Measurements from ENCODE around the gene LLGL1.

The LLGL1 gene

GRCh38 chr17:18280249-18280648, 54.8 kb downstream of the LLGL1 start:
- no peak for TF ChIP-seq CSDC2 (CRISPR knock-in tag; IDR thresholded peaks at IDR 0.05)
- TF ChIP-seq ZNF565 (CRISPR knock-in tag; conservative IDR thresholded peaks at IDR 0.05; ENCODE audit: low read depth), result no peak
- no peak for ATAC-seq

GRCh38 chr17:18280766-18281371, 55.4 kb downstream of the LLGL1 start:
- ATAC-seq, result no peak

GRCh38 chr17:18281788-18282187, 56.4 kb downstream of the LLGL1 start:
- ATAC-seq, result no peak
- TF ChIP-seq ESRRG (CRISPR knock-in tag; IDR thresholded peaks at IDR 0.05) (no peak), ZC3H10 (CRISPR knock-in tag; IDR thresholded peaks at IDR 0.05) (no peak), BACH2 (CRISPR knock-in tag; IDR thresholded peaks at IDR 0.05; ENCODE audit: borderline replicate concordance) (no peak), CSRNP3 (CRISPR knock-in tag; IDR thresholded peaks at IDR 0.05) (no peak), SNAI2 (CRISPR knock-in tag; IDR thresholded peaks at IDR 0.05) (no peak), ISL1 (CRISPR knock-in tag; IDR thresholded peaks at IDR 0.05) (no peak), ZFP30 (CRISPR knock-in tag; IDR thresholded peaks at IDR 0.05) (no peak), CREB5 (CRISPR knock-in tag; IDR thresholded peaks at IDR 0.05; ENCODE audit: low read depth) (no peak), GLIS3 (CRISPR knock-in tag; IDR thresholded peaks at IDR 0.05) (no peak), PPARA (CRISPR knock-in tag; IDR thresholded peaks at IDR 0.05; ENCODE audit: borderline replicate concordance) (no peak)

More at GRCh38 chr17:18280766-18281371, 55.4 kb downstream of the LLGL1 start:
- TF ChIP-seq CSDC2 (CRISPR knock-in tag; IDR thresholded peaks at IDR 0.05), result no peak
- no peak for TF ChIP-seq TOX (CRISPR knock-in tag; IDR thresholded peaks at IDR 0.05; ENCODE audit: borderline replicate concordance)
- no peak for TF ChIP-seq ZNF70 (CRISPR knock-in tag; IDR thresholded peaks at IDR 0.05)
- no peak for TF ChIP-seq ISL1 (CRISPR knock-in tag; IDR thresholded peaks at IDR 0.05)
- TF ChIP-seq ESRRG (CRISPR knock-in tag; IDR thresholded peaks at IDR 0.05), result no peak
- TF ChIP-seq GLIS3 (CRISPR knock-in tag; IDR thresholded peaks at IDR 0.05), result no peak
- TF ChIP-seq ZNF8 (CRISPR knock-in tag; IDR thresholded peaks at IDR 0.05), result no peak
- TF ChIP-seq BACH2 (CRISPR knock-in tag; IDR thresholded peaks at IDR 0.05; ENCODE audit: borderline replicate concordance), result no peak
- TF ChIP-seq OSR1 (CRISPR knock-in tag; IDR thresholded peaks at IDR 0.05), result no peak
- no peak for TF ChIP-seq PATZ1 (CRISPR knock-in tag; IDR thresholded peaks at IDR 0.05; ENCODE audit: borderline replicate concordance)
- TF ChIP-seq CREB5 (CRISPR knock-in tag; IDR thresholded peaks at IDR 0.05; ENCODE audit: low read depth), result no peak

- no peak for TF ChIP-seq BACH2 (CRISPR knock-in tag; IDR thresholded peaks at IDR 0.05; ENCODE audit: borderline replicate concordance)
- TF ChIP-seq SNAI2 (CRISPR knock-in tag; IDR thresholded peaks at IDR 0.05), result no peak
- no peak for TF ChIP-seq CSRNP3 (CRISPR knock-in tag; IDR thresholded peaks at IDR 0.05)
- no peak for TF ChIP-seq PPARA (CRISPR knock-in tag; IDR thresholded peaks at IDR 0.05; ENCODE audit: borderline replicate concordance)
- TF ChIP-seq ISL1 (CRISPR knock-in tag; IDR thresholded peaks at IDR 0.05), result no peak
- ATAC-seq, result no peak
Measured at GRCh38 chr17:18285296-18285695, 59.9 kb downstream of the LLGL1 start.
